Stimulated activated CD8-positive, alpha-beta memory T cell treated with anti-CD3 and anti-CD28 coated beads, Interleukin-7, amount 100 ng/mL, for 24 hours (primary cell): ENCODE data around the gene UBE2M.
"Not testable (repeated sequence)": the region's sequence is repeated elsewhere in the genome, so short reads cannot be mapped to it uniquely, and the experiment has no call there.

Experiments used
- DNase-seq: peaks from one replicate; pipeline ENCODE4 v3.0.0-alpha.2; 2020; ENCODE audit warnings: low read depth

The UBE2M gene

DNA sequence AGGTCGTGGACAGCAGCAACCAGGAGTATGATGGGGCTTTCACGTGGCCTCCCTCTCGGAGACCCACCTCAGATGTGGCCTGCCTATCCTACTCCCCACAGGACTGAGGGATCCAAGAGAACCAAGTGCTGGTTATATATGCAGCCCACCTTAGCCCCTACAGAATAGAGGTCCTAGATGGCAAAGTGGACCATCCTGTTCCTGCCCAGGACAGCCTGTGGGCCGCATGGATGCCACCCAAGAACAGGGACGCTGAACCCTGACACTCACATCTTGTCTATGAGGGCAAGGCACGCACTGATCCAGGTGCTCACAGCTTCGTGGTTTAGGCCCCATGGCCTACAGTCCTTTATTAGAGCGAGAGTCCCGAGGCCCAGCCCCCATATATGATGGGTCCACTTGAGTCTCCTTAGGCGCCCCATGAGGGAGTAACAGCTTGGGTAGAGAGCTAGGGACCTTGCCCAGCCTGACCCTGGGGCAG, 45.2 kb downstream of the UBE2M start:
- DNase-seq: no peak

DNA sequence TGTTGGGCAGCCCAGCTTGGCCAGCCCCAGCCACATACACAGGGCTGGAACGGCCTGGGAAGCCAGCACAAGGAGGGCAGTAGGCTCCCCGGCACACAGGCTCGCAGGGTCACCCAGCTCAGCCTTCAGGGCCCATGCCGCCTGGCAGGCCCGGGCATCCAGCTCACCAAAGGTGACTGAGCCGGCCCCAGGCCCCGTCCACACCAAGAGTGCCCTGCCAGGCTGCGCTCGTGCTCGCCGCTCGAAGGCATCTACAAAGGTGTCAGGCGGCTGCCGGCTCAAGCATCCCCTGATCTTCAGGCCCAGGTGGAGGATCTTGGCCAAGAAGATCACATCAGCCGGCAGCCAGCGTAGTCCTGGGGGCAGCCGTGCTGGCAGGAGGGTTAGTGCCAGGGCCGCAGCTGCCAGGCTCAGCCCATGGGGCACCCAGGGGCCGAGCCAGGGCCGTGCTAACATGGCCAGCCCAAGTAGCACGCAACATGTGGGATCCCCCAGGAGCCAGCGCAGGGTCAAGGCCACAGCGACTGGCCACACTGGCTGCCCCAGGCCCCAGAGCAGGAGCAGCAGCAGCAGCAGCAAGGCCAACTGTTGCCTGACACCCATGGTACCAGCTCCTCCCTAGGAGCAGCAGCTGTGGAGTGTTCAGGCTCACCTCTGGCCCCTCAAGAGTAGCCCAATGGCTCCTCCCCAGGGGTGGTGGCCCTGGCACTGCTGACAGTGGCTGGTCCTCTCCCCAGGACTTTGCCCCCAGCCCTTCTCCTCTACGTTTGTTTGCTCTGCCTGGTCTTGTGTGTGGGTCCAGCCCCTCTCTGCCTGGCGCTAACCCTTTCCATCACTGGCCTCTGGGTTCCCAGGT, 46.8 kb downstream of the UBE2M start, which contains the start of gene SLC27A5:
Gene SLC27A5, minus strand, starts transcription at position 640 of the 856 bp plus-strand sequence. Its CDS starts 37 bp downstream, at position 603.
- DNase-seq: no peak

DNA sequence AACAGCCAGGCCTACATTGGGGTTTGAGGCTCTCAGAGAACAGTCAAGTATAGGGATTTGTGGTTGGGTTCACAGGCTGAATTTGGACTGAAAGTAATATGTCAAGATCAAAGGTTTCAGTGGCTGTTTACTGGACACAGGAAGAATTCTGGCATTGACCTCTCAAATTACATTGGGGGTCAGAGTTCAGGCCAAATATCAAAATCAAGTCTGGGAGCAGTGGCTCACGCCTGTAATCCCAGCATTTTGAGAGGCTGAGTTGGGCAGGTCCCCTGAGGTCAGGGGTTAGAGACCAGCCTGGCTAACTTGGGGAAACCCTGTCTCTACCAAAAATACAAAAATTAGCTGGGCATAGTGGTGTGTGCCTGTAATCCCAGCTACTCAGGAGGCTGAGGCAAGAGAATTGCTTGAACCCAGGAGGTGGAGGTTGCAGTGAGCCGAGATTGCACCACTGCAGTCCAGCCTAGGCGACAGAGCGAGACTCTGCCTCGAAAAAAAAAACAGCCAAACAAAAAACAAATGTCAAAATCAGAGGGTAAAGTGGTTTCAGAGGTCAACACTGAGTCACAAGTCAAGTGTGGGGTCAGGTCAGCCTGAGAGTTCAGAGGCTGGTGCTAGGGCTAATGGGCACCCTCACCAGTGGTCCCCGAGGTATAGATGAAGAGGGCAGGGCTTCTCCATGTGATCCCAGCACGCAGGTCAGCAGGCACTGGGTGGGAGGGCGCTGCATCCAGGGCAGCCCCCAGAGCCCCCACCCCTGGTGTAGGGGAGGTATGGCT, 48.1 kb downstream of the UBE2M start:
- DNase-seq: no peak

DNA sequence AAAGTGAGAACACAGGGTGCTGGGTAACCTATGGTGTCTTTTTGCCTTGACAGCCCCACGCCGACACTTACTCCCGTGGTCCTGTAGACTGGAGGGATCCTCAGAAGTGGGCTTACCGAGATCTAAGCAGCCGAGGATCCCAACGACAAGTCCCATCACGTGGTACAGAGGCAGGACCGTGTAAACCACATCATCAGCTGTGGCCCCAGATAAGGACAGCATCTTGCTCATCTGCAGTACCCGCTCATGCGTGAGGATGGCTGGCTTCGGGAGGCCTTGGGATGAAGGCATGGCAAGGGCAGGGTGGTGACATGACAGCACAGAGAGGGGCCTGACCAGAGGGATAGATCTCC, 48.7 kb downstream of the UBE2M start:
- DNase-seq: no peak

DNA sequence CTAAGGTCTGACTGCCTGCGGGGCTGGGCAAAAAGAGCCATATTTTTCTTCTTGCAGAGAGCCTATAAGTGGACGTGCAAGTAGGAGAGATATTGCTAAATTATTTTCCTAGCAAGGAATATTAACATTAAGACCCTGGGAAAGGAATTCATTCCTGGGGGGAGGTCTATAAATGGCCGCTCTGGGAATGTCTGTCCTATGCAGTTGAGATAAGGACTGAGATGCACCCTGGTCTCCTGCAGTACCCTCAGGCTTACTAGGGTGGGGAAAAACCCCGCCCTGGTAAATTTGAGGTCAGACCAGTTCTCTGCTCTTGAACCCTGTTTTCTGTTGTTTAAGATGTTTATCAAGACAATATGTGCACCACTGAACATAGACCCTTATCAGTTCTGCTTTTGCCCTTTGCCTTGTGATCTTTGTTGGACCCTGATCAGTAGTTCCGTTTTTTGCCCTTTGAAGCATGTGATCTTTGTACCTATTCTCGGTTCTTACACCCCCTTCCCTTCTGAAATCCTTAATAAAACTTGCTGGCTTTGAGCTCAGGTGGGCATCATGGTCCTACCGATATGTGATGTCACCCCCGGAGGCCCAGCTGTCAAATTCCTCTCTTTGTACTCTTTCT, 50.7 kb downstream of the UBE2M start:
- DNase-seq: not testable (repeated sequence)
